HG02642 (cell line): ENCODE results near the gene TOGARAM2.
"Not testable (repeated sequence)": the region's sequence is repeated elsewhere in the genome, so short reads cannot be mapped to it uniquely, and the experiment has no call there.

Source experiments
- ATAC-seq: cut with Tn5 transposase; IDR thresholded peaks from one replicate; pipeline ENCODE4 v1.9.1; 2021; ENCODE audit warnings: mild to moderate bottlenecking; ENCODE audit not compliant: unreplicated experiment, poor library complexity

Gene TOGARAM2

DNA sequence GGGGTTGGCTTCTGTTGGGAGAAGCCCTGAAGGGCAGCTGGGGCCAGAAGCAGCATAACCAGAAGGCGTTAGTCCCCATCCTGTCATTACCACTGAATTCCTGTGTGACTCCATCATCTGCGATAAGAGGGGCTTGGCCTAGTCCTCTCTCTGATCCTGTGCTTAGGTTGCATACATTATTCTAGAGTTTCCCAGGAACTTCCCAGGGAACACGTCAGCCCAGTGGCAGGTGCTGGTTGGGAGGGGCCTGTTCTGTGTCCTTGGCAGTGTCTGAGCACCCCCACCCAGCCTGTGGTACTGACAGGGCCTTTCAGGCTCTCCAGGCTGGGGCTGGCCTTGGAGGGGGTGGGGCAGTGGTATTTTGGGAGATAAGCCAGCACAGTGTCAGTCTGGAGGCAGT is 4.5 kb upstream of the TOGARAM2 start:
- ATAC-seq, result no peak

DNA sequence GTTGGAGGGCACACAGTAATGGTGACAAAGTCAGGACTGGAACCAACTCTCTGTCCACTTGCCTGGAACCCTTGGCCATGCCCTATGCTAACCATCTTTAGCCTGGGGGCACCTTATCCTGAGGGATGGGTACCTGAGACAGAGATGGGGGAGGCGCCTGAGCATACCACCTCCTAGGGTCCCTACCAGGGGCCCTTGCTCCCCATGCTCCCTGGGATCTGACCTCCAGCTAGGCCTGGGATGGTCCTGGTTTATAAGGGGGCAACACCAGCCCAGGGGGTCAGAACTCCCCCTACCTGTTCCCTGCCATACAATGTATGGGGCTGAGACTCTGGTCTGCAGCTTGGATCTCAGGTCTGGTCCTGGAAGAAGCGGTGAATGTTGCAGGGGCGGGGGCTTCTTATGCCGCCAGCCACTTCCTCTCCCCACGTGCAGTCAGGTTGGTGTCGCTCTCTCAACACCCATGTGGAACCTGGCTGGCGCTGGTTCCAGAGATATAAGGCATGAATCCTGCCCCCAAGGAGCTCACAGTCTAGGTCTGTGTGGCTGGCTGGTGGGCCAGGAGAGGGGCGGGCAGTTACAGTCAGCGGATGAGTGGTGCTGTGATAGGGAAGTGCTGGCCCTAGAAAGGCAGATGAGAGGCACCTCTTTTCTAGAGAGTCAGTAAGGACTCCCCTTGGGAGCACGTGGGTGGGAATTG is 3.8 kb upstream of the TOGARAM2 start:
- no peak for ATAC-seq

DNA sequence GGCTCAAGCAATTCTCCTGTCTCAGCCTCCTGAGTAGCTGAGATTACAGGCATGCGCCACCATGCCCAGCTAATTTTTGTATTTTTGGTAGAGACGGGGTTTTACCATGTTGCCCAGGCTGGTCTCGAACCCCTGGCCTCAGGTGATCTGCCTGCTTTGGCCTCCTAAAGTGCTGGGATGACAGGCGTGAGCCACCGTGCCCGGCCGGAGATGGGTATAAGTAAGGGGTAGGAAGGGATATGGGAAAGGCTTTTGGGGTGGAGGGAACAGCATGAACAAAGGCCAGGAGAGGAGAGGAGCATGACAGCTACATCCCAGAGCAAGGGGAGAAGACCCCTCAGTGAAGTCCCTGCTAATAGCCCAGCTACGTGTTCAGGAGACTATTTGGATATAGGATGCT is 3.1 kb upstream of the TOGARAM2 start:
- not testable (repeated sequence) for ATAC-seq

DNA sequence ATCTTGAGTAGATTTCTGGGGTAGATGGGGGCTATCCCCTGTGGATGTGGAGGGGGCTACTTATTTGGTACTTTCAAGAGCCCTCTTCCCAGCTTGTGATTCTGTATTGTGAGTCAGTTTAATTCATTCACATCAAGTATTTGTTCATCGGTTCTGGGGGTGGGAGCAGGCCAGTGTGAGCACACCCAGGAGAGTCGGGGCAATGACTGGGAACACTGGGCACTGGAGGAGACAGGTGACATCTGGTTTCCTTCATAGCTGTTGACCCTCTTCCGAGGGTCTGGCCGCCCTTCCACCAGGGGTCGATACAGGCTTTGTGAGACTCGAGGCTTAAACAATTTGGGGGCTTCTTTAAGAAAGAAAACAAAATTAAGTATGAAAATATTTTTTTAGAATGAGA is 2.5 kb upstream of the TOGARAM2 start:
- no peak for ATAC-seq

DNA sequence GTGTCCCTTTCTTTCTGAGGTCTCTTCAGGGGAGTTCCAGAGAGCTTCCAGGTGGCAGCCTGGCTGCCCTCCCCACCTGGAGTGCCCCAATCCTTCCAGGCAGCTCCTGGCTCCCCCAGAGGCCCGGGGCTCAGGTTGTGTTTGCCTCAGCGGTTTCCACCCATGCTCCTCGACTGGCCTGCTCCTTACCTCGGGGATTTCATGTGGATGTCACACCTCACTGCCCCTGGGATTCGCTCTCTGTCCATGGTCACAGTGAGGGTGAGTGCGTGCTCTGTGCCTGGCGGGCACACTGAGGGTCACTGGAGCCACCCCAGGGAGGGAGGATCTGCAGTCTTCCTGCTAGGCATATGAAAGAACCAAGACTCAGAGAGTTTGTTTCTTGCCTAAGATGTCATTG is 2.1 kb upstream of the TOGARAM2 start:
- no peak for ATAC-seq

DNA sequence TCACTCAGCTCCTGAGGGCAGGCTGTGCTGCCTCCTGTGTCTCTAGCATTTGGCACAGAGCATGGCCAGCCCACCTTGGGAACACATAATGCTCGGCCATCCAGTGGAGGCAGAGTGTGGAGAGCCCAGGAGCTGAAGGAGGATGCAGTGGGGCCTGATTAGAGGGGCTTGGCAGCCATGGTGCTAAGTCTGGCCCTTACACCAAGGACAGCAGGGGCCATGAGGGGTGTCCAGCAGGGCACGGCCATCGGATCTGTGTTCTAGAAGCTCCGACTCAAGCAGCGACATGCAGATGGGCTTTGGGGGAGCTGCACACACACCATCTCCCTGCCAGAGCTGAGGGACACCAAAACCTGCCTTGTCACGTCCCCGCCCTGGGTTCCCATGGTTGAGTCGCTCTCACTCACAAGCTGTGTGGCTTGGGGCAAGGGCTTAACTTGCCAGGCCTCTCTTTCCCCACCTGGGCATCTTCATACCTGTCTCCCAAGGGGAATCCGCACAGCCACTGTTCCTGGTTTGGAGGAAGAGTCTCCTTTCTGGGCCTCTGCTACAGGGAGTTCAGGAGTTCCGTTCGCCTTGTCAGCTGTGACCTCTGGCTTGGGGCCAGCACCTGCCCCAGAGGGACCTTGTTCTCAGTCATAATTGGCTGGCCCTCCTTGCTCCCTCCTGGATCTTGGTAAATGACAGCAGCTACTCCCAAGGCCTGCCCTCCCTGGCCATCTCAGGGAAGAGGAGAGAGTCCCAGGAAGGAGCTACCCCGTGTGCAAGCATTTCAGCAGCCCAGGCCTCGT is 1.3 kb upstream of the TOGARAM2 start:
- no peak for ATAC-seq

DNA sequence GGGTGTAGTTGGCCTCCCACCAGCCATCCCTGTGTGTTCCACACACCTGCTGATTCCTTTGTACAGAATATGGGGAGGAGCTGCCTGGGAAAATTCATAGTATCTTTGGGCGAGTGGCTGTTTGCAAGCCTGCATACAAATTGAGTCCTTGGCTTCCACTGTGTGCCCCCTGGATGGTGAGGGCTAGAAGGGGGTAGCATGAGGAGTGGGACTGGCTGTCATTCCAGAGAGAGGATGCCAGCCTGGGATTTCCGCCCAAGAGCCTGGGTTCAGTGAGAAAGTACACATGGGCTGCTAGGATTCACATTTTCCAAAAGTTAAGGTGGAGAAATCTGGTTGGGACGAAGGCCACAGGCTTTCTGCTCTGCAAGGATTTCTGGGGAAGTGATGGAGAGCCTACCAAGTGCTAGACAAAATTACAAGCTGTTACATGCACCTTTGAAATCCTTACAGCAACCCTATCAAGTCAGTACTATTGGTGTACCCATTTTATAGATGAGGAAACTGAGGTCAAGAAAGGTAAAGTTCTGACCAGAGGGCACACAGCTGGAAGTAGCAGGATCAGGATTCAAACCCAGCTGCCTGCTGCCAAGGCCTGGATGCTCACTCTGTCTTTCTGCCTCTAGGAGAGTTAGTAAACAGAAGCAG is 606 bp upstream of the TOGARAM2 start:
- no peak for ATAC-seq

DNA sequence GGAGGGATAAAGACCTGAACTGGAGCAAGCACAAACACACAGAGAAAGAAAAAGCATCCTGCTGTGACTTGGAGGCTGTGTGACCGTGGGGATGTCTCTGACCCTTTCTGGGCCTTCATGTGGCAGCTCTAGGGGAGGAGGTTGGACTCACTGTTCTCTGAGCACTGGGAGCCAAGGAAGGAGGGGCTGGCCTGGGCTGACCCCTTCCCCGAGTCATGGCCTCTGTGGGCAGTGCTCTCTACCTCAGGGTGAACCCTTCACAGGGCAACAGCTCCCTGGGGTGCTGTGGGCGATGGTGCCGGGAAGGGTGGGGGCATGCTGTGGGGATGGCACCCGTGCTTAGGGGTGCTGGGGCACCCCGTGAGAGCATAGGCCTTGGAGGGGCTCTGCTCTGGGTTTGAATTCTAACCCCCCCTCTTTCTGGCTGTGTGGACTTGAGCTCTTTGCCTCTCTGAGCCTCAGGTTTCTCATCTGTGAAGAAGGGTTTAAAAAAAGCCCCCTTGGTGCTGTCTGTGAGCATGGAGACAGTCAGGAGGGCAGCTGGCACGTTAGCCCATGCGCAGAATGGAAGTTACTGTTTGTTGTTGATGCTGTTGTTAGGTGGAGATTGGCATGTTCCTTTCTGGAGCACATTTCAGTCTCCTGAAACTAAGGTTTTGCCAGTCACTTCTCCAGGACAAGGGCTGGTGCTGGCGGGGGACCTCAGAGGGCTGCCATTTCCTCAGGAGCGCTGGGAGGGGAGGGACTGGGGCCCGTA is 700 bp downstream of the TOGARAM2 start:
- ATAC-seq, result no peak

DNA sequence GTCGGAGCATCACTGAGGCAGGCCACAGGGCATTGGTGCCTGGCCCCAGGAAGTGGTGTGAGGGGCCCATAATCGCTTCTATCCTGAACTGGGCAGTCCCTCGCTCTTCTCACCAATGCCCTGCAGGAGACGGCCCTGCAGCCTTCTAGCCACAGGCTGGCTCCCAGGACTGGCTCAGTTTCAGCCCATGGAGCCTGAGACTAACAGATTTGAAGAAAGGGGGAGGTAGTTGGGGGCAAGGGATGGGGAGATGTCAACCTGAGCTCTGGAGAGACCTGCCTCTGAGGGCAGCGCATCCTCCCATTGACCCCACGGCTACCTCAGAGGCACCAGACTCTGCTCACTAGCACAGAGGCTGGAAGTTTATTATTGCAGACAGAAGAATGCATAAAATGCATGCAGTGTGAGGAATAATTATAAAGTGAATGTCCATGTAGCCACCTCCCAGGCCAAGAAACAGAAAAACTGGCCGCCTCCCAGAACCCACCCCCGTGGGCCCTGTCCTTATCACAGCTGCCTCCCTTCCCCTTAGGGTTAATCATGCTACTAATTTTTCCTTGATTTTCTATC is 1.4 kb downstream of the TOGARAM2 start:
- ATAC-seq, result no peak

DNA sequence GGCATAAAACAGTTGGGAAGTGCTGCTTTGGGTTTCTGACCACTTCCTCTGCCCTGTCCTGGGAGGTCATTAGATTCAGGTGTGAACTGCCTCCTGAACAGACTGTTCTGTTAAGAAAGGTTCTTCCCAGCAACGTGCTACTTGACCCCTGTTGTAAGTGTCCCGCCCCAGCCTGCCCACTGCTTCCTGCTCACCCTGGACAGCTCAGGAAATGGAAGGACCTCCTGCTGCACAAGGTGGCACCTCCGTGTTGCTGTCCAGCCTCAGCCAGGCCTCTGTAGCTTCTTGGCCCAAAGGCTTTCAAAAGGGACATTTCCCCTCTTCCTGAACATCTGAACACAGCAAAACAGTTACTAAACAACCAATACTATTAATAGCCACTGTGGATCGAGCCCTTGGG is 5.3 kb downstream of the TOGARAM2 start:
- no peak for ATAC-seq

DNA sequence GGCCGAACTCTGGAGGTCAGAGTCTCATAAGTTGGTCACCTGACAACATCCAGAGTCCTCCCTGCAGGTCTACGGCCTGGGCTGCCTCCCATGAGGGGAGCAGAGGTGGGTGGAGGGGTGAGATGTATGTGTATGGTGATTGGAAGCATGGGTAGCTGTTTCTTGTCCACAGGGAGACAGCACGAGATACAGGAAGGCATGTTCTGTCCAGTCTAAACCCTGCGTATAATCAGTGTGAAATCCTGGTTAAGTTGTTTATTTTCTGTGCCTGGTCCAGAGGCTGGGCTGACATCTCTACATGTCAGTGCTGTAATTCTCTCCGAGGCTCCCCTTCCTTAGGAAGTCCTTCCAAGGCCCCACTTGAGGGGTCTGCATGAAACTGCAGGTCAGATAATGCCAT is 8.9 kb downstream of the TOGARAM2 start:
- no peak for ATAC-seq

DNA sequence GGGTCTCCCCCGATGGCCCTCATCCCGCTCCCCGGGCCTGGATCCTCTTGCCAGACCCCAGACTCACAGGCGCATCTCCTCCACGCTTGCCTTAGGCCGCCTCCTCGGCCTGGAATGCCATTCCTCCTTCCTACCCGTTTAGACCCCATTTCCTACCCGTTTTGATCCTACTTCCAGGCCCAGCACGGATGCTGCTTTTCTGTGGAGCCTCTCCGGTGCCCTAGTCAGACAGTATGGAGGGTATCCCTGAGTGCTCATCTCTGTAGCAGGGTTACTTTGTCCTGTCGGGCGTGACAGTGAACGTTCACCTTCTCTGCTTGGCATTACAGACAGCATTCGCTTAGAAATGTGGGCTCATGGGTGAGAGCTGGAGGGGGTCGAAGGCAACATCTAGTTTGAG is 9.3 kb downstream of the TOGARAM2 start:
- ATAC-seq, result no peak

DNA sequence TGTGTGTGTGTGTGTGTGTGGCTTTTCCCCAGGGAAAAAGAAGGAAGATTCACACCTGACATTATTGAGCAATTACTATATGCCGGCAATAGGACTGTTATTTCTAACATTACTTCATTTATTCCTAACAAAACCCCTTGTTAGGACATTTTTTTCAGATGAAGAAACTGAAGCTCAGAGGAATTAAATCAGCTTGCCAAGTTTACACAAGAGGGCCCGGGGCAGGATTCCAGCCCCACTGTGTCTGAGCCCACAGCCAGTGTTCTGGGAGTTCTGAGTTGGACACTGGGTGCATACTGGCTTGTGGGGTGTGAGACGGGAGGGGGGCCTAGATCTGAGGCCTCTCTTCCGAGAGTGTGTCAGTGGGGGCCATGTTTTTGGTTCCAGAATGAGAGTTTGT is 9.9 kb downstream of the TOGARAM2 start:
- ATAC-seq, result no peak

DNA sequence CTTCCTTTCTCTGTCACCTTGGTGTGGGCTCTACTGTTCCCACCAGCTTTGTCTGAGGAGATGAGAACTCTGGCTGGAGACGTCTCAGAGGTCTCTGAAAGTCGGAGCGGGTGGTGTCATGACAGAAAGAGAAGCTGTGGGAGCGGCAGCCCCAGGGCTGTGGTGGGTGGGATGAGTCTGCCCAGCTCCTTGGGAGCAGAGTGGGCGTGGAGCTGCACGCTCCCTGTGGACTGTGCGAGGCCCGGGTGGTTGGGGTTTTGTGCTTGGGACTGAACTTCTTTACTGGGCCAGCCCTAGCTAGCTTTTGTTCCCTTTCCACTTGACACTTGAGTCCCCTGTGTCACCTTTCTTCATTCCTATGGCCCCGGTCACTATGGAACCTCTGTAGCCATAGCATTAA is 10.4 kb downstream of the TOGARAM2 start:
- no peak for ATAC-seq

DNA sequence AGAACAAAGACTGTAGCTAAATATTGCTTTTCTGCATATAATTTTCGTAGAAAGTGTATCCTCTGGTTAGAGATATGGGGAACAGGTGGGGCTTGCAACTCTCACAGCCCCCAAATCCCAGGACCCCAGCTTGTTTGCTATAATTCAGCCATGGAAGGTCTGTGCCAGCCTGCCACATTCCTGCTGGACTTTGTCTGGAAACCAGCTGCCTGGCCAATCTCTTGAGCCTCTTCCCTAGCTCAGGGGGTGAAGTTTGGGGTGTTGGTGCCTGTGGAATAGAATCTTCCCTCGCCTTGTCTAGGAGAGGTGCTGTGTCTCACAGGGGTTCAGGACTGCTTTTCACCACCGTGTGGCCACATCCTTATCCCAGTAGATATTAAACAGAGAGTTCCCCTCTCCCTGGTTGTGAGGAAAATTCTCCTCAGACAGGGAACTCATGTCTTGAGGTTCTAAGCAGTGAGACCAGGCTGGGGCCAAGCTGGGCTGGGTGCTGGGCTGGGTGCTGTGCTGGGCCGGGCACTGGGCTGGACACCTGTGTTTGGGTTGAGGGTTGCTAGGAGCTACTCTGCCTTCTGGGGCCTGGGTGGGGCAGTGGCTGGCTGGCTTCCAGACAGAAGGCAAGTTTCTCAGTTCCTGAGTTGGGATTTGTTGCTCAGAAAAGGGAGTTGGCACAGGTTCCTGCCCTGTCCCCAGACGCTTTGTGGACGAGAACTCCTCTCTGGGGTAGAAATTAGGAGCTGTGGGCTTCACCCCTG is 12.3 kb downstream of the TOGARAM2 start:
- no peak for ATAC-seq

DNA sequence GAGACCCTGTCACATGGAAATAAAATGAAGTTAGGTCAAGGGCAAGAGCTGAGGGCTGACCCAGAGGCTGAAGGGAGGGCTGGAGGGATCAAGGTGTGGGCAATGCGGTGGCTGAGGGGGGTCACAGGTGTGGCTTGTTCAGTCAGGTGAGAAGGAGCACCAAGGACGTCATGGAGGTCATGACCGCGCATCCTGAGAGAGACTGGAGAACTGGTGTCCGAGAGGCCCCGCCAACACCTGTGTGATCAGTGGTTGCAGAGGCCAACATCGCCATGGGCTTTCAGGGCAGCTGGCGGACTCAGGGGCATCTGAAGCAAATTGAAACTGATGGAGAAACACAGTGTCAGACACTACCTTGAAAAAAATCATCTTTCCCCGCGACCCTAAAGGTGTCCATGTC is 13.0 kb downstream of the TOGARAM2 start:
- no peak for ATAC-seq

DNA sequence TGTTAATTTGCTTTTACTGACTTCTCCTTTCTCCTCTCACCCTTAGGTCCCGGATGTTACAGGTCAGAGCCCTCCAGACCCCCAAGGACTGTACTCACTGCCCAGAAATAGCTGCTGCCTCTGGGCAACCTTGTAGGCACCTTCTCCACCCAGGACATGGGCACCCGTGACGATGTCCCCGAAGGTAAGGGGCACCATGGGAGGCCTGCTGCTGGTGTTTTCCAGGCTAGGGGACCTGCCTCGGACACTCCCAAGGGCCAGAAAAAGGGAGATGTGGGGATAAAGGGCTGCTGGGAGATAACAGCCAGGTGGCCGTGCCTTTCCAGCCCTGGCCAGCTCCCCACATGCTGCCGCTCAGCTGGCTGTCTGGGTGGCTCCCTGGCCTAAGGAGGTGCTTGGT is 13.6 kb downstream of the TOGARAM2 start:
- no peak for ATAC-seq

DNA sequence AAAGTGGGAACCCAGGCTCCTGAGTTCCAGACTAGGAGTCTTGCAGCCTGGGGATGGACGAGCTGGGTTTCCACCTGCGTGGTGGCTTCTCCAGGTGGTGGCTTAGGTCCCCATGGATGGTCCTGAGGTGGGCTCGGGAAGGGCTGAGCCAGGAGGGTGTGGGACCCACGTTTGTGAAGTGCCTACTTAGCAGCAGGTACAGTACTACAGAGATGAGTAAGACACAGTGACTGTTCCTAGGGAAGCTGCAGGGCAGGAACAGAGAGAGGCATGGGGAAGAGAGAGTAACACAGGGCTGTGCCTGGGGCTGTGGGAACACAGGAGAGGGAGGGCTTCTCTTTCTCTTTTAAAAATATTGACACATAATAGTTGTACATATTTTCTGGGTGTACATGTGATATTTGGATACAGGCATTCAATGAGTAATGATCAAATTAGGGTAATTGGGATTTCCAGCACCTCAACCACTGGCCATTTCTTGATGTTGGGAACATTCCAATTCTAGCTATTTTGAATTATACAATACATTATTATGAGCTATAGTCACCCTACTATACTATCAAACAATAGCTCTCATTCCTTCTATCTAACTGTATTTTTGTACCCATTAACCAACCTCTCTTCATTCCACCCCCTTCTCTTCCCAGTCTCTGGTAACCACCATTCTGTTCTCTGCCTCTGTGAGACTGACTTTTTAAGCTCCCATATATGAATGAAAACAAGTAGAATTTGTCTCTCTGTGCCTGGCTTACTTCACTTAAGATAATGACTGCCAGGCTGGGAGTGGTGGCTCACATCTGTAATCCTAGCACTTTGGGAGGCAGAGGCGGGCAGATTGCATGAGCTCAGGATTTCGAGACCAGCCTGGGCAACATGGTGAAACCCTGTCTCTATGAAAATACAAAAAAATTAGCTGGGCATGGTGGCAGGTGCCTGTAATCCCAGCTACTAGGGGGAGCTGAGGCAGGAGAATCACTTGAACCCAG is 15.0 kb downstream of the TOGARAM2 start:
- ATAC-seq, result no peak
